Astrocyte of the hippocampus (primary cell): ENCODE data around the gene WDR38.
A peak's percentile ranks its signal among the peaks of the same experiment; 100 is the strongest.

ENCODE experiments used
- DNase-seq: peaks from one replicate; pipeline ENCODE4 v3.0.0; 2011; ENCODE audit warnings: low read depth, low spot score

WDR38 gene, protein sequence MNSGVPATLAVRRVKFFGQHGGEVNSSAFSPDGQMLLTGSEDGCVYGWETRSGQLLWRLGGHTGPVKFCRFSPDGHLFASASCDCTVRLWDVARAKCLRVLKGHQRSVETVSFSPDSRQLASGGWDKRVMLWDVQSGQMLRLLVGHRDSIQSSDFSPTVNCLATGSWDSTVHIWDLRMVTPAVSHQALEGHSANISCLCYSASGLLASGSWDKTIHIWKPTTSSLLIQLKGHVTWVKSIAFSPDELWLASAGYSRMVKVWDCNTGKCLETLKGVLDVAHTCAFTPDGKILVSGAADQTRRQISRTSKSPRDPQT

DNA sequence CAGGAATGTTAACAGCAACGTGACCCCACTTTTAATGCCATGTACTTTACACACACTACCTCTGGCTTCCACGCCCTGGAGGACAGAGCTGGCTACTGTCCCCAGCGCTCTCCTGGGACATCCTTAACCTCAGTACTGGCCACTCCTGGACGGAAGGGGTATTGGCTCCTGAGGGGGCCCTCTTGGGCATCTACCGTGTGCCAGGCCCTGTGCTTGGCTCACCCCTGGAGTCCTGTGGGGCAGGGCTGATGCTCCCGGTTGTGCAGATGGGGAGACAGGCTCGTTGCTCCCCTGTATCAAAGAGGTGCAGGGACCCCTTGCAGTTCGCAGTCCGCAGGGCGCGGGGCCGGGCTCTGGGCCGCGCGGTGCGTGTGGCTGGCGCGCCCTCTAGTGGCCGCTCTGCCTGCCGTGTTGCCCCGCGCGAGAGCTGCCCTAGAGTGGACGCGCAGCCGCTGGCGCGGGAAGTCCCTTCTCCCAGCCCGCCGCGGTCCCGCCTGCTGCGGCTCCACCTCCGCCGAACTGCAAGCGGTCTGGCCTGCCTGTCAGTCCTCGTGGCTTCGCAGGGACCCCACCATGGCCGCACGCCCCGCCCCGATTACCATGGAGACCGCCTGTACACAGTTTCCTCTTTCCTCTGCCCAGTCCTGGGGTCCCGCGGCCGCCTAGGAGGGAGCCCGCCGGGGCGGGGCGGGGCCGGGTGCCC lies at the start of gene WDR38:
Gene WDR38, plus strand, starts transcription at position 632 of the 703 bp plus-strand sequence. CDS start 72 bp downstream, outside the sequence.
- DNase-seq, result peak; percentile 89

DNA sequence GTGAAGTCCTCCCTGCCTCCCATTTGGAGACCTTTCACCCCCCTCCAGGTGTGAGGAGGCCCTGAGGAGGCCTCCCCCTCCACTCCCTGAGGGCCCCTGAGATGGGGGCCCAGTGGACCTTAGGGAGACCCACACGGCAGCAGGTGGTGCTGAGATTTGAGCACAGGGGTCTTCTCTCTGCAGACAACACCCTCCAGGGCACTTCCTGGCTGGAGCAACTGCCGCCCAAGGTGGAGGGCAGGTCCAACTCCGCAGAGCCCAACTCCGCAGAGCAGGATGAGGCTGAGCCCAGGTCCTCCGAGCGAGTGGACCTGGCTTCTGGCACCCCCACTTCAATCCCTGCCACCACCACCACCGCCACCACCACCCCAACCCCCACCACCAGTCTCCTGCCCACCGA lies 49.3 kb upstream of the WDR38 start:
- no peak for DNase-seq

DNA sequence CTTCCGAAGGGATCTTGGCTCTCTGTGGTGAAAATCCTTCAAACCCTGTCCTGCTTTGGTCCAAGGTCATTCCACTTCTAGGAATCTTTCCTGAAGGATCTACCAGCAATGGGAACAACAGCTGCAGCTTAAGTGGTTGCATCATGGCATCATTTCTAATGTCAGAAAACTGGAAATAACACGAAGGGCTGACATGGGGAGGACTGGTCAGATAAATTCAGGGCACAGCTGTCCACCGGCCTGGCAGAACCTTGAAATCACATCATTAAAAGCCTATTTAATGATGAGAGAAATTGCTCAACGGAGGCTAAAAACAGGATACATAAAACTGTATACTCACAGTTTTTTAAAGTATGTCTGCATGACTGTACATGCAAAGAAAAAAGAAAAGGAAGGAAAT lies 48.1 kb upstream of the WDR38 start:
- no peak for DNase-seq

GRCh38 chr9:124808246-124808956 lies 44.9 kb upstream of the WDR38 start:
- DNase-seq, result no peak

- no peak for DNase-seq
Observed at GRCh38 chr9:124809211-124809610, 44.0 kb upstream of the WDR38 start.

GRCh38 chr9:124809741-124810500 lies 43.3 kb upstream of the WDR38 start:
- DNase-seq, result no peak

- peak; percentile 98 for DNase-seq
Observed at GRCh38 chr9:124810663-124811355, 42.5 kb upstream of the WDR38 start.

DNA sequence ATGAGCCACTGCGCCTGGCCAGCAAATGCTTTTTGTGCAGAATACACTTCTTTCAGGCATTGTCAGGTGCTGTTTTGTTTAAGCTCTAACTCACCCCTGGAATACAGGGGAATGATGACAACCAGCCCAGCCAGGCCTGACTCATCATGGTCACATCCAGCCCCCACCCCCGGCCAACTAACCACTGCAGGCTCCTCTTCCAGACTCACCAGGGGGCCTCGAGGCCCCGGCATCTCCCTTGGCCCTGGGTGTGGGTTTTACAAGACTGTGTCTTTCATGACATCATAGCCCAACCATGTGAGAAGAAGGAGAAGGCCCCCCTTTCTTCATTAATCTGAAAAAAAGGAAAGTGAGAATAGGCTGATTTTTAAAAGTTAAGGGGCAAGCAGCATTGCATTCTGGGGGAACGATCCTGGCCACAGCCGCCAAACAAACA lies 40.8 kb upstream of the WDR38 start:
- DNase-seq, result peak; percentile 99

DNA sequence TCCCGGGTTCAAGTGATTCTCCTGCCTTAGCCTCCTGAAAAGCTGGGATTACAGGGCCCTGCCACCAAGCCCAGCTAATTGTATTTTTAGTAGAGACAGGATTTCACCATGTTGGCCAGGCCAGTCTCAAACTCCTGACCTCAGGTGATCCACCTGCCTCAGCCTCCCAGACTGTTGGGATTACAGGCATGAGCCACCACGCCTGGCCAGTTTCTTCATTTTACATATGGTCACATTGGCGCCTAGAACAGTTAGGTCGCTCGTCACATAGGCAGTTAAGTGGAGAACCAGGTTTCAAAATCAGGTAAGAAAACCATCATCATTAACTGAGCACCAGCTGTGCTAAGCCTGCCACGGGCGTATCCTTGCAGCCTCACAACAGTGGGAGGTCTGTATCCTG lies 40.2 kb upstream of the WDR38 start:
- DNase-seq, result no peak

DNA sequence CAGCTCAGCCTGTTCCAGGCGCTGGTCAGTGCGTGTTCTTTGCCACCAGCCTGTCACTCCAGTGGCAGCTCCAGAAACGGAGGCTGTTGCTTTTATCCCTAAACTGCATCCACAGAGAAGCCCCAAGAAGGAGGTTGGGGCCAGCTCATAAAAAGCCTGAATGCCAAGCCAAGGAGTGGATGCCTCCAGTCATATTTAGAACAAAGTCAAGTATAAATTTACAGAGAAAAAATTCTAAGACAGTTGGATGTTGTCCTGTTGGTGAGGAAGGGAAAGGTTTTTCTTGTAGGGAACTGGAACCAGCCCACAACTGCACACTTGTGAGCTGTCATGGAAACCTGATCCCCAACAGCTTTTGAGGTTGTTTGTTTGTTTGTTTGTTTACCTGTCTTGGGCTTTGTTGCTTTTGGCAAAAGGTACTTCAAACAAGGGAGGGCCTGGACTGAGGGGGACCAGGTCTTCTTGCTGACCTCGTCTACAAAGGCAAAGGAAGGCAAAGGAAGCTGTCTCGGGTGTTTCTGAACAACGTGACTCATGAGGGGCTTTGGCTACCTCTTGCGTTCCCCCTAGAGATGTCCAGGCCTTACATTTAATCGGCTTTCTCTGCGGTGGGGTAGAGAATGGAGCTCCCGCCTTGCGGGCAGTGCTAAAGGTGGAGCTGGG lies 39.6 kb upstream of the WDR38 start:
- DNase-seq, result peak; percentile 46

DNA sequence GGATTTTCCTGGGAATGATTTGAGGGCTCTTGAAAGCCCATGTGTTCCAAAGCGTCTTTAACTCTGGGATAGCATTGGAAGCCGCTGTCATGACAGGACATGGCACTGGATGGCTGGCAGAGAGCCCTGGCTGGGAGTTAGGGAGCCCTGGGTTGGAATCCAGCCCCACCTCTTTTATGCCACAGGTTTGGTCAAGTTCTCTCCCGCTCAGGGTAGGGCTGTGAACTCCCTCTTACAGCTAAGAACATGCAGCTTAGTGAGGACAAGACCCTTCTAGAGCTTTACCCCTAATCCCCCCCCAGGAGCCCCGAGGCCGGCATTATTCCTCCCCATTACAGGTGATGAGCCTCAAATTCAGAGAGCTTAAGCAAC lies 39.1 kb upstream of the WDR38 start:
- DNase-seq, result no peak

DNA sequence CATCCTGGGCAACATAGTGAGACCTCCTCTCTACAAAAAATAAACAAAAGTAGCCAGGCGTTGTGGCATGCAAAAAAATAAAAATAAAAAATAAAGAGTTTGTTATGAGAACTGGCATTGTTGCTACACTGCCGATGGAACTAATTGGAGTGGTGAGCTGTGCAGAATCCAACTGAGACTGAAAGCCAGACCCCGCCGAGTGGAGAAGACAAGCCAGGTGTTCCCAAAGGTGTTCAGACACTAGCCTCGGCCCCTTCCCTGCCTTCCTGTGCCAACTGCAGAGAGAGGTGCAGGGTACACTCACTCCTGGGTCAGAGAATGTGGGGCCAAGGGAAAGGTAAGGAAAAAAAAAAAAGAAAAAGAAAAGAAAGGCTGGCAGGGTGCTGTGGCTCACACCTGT lies 37.7 kb upstream of the WDR38 start:
- DNase-seq, result no peak

- peak; percentile 54 for DNase-seq
Observed at GRCh38 chr9:124818431-124819281, 34.6 kb upstream of the WDR38 start.

DNA sequence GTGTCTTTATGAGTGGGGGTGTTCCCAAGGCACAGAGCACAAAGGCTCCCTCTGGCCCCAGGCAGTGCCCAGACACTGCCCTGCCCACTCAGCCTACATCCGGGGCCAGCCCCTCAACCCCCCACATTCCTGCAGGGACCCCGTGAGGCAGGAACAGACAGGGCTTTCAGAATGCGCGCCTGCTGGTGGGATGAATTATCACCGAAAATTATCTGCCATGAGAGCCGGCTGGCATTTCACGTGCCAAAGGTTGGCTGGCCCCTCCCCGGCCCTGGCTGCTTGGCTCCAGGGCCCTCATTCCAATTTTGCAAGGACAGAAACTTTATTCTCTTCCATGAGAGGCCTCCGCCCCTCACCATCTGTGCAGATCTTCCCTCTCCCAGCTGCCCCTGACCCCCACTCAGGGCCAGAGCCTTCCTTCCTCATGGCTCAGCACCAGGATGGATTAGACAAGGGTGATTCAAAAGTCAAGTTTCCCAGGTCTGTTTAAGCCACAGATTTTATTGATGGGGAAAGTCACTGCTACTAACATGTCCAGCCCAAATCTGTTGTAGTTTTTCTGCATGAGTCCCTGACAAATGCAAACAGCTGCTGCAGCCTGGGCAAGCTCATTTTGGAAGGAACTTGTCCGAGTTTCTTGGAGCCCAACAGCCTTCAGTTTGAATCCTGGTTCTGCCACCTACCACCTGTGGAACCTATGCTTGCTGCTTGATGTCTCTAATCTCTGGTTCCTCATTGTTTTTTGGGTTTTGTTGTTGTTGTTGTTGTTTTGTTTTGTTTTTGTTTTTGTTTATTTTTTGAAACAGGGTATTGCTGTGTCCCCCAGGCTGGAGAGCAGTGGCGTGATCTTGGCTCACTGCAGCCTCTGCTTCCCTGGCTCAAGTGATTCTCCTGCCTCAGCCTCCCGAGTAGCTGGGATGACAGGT lies 32.3 kb upstream of the WDR38 start:
- DNase-seq, result no peak

- DNase-seq, result no peak
Observed at GRCh38 chr9:124828489-124829333, 24.5 kb upstream of the WDR38 start.

- DNase-seq, result no peak
Observed at GRCh38 chr9:124829334-124829669, 24.0 kb upstream of the WDR38 start.

GRCh38 chr9:124830593-124830992 lies 22.7 kb upstream of the WDR38 start:
- no peak for DNase-seq
